ENCODE data around the gene KCNV2.

KCNV2 gene

DNA sequence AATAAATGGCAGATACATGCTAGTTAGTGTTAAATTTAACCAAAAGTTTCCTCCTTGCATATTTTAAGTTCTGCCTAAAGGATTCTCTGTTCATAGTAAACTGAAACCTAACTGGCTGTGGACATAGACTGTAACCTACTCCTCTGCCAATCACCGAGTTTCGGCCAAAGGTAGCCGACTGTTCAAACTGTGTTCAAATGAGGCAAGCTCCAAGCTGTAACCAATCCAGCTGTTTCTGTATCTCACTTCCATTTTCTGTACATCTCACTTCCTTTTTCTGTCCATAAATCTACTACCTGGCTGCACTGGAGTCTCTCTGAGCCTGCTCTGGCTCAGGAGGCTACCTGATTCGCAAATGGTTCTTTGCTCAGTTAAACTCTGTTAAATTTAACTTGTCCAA lies 44.1 kb downstream of the KCNV2 start:
- TF ChIP-seq ZFX (IDR thresholded peaks at IDR 0.05), result no peak
- TF ChIP-seq, protein P1, sequence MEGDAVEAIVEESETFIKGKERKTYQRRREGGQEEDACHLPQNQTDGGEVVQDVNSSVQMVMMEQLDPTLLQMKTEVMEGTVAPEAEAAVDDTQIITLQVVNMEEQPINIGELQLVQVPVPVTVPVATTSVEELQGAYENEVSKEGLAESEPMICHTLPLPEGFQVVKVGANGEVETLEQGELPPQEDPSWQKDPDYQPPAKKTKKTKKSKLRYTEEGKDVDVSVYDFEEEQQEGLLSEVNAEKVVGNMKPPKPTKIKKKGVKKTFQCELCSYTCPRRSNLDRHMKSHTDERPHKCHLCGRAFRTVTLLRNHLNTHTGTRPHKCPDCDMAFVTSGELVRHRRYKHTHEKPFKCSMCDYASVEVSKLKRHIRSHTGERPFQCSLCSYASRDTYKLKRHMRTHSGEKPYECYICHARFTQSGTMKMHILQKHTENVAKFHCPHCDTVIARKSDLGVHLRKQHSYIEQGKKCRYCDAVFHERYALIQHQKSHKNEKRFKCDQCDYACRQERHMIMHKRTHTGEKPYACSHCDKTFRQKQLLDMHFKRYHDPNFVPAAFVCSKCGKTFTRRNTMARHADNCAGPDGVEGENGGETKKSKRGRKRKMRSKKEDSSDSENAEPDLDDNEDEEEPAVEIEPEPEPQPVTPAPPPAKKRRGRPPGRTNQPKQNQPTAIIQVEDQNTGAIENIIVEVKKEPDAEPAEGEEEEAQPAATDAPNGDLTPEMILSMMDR (conservative IDR thresholded peaks at IDR 0.05), result no peak
- no peak overlapping the region for H3K27ac ChIP-seq

DNA sequence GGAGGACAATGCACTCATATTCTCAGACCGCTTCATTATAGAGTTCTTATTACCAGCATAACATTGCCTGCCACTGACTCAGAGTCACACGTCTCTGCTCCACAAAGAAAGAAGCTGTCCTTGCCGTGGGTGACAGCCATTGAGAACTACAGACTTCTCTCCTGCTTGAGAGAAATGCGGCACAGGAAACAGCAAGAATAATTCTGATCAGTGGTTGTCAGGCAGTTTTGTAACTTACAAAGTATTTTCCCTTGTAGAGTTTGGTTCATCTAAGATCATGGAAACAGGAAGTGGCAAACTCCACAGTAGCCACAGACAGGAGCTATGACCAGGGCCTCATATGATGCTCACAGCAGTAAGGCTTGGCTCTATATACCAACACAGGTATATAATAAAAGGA lies 47.0 kb downstream of the KCNV2 start:
- no peak for TF ChIP-seq ZFX (IDR thresholded peaks at IDR 0.05)
- TF ChIP-seq, protein P1 (conservative IDR thresholded peaks at IDR 0.05), result no peak
- no peak overlapping the region for H3K27ac ChIP-seq

DNA sequence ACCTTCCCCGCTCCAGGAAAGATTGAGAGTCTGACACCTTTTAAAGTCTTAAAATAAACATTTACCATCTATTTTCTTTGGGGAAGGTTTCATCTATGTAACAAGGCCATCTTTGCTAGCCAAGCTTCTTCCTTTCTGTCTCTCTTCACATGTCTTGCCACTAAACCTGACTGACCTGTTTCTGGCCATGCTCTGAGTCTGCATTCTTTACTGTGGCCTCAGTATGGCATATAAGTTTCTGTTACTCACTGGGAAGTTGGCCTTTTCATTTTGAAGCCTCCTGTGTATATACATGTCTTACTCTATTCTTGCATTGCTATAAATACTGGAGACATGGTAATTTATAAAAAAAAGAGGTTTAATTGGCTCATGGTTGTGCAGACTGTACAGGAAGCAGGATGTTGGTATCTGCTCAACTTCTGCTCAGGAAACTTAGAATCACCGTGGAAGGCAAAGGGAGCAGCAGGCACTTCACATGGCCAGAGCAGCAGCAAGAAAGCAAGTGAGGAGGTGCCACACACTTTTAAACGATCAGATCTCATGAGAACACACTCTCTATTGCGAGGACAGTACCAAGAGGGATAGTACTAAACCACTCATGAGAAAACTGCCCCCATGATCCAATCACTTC lies 48.1 kb downstream of the KCNV2 start:
- TF ChIP-seq, protein P1 (conservative IDR thresholded peaks at IDR 0.05), result no peak
- TF ChIP-seq ZFX (IDR thresholded peaks at IDR 0.05), result no peak
- no peak overlapping the region; the same call in 1 of the 2 replicates for H3K27ac ChIP-seq

DNA sequence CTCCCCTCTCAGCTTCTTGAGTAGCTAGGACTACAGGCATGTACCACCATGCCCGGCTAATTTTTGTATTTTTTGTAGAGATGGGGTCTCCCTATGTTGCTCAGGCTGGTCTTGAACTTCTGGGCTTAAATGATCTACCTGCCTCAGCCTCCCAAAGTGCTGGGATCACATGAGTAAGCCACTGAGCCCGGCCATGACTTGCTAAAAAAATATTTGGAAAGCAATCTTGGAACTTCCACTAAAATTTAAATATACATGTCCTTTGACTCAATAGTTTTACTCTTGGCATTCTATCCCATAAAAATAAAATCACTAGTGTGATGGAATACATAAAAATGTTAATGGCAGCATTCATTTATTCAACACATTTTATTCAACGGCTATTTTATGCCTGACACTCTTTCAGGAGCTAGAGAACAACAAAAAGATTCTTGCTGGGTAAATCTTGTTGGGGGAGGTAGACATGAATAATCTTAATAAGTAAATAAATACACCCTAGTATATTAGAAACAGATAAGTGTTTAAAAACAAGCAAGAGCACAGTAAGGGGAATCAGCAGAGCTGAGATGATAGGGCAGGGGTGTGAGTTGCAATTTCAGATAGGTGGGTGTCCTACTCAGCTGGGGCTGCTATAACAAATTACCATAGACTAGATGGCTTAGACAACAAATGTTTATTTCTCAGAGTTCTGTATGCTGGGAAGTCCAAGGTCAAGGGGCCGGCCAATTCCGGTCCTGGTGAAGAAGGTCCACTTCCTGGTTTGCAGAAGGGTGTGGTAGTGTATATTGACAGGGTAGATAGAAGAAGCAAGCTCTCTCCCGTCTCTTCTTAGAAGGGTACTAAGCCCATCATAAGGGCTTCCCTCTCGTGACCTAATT lies 50.7 kb downstream of the KCNV2 start:
- no peak overlapping the region for H3K27ac ChIP-seq
- TF ChIP-seq, protein P1 (conservative IDR thresholded peaks at IDR 0.05), result no peak
- no peak for TF ChIP-seq ZFX (IDR thresholded peaks at IDR 0.05)

DNA sequence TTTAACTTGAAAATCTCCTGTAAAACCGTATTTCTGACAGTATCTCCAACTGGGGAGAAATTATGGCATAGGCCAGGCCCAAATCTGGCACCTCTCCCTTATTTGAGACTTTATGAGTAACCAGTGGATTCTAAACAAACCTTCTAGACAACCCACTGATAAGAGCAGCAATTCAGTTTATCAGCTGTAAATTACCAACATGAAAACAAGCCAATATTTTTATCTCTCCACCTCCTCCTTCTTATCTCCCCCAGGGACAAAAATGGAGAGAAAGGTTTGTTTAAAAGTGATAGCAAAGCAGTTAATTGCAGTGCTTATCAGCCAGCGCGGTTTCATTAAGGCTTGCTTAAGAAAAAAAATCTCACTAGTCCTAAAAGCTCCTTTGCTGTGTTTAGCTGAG lies 53.8 kb downstream of the KCNV2 start:
- no peak overlapping the region for H3K27ac ChIP-seq
- TF ChIP-seq, protein P1 (conservative IDR thresholded peaks at IDR 0.05), result no peak
- TF ChIP-seq ZFX (IDR thresholded peaks at IDR 0.05), result no peak

DNA sequence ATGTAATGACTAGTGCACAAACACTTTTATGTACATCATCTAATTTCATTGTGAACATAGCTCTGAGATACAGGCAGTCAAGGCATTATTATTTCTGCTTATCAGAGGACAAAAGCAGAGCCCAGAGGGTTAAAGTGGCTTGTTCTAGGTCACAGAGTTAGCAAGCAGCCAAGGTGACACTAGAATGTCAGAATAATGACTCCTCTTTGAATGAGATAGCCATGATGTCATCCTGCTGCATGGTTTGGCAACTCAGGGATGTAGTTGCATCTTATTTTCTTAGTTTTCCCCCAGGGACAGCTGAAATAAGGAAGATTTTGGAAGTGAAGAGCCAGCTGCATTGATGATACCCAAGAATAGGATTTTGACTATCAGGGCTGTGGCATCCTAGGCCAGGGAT lies 54.4 kb downstream of the KCNV2 start:
- H3K27ac ChIP-seq, result no peak overlapping the region
- no peak for TF ChIP-seq ZFX (IDR thresholded peaks at IDR 0.05)
- TF ChIP-seq, protein P1 (conservative IDR thresholded peaks at IDR 0.05), result no peak

DNA sequence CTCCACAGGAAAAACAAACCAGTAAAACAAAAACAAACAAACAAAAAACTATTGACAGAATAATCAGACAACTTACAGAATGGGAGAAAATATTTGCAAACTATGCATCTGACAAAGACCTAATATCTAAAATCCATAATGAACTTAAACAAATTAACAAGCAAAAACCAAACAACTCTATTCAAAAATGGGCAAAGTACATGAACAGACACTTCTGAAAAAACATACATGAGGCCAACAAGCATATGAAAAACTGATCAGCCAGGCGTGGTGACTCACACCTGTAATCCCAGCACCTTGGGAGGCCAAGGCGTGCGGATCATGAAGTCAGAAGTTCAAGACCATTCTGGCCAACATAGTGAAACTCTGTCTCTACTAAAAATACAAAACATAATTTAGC lies 60.1 kb downstream of the KCNV2 start:
- no peak overlapping the region for H3K27ac ChIP-seq
- TF ChIP-seq, protein P1 (conservative IDR thresholded peaks at IDR 0.05), result no peak
- no peak for TF ChIP-seq ZFX (IDR thresholded peaks at IDR 0.05)
